ENCODE data around the gene C1orf198. TPM values are rescaled to one million over a fixed set of nuclear protein-coding genes. Genes with fewer than 3 reads are reported as not detected.
A peak's percentile ranks its signal among the peaks of the same experiment; 100 is the strongest.
"Not testable (repeated sequence)": the region's sequence is repeated elsewhere in the genome, so short reads cannot be mapped to it uniquely, and the experiment has no call there.

Gene C1orf198
- total RNA-seq, 1 donor from 2014 or later = 38.8 TPM

DNA sequence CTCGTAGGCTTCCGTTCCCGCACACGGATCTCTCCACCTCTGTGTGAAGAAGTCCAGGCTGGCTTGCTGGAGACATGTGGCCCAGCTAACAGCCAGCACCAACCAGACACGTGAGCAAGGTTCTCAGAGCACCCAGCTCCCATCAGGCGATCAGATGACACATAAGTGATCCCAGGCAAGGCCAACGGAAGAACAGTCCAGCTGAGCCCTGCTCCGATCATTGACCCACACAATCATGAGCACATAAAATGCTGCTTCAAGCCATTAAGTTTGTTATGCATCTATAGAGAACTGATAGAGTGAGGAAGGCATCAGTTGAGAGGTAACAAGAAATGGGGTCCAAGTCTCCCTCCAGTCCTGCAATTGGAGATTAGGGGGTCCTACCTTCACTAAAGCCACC, 15.4 kb downstream of the C1orf198 start:
- Histone ChIP-seq H3K27me3 (no peaks in the 10 kb centered on the region), H3K36me3 (peaks cover 0 to 17% of the 10 kb centered on the region in 2 donors), H3K27ac (no peak overlapping the region), H3K9me3 (no peaks in the 10 kb centered on the region), H3K4me1 (peaks cover 63% of the 10 kb centered on the region), H3K4me3 (no peak overlapping the region)
- intact Hi-C loops (cut with DNase I) = no loop called here
- no peak for DNase-seq (ENCODE audit: extremely low spot score in 2 of 2)
- TF ChIP-seq POLR2AphosphoS5 (IDR thresholded peaks at IDR 0.05; ENCODE audit: insufficient read depth in 1 of 2, low read depth in 1 of 2) = no peak
- TF ChIP-seq, protein P1, sequence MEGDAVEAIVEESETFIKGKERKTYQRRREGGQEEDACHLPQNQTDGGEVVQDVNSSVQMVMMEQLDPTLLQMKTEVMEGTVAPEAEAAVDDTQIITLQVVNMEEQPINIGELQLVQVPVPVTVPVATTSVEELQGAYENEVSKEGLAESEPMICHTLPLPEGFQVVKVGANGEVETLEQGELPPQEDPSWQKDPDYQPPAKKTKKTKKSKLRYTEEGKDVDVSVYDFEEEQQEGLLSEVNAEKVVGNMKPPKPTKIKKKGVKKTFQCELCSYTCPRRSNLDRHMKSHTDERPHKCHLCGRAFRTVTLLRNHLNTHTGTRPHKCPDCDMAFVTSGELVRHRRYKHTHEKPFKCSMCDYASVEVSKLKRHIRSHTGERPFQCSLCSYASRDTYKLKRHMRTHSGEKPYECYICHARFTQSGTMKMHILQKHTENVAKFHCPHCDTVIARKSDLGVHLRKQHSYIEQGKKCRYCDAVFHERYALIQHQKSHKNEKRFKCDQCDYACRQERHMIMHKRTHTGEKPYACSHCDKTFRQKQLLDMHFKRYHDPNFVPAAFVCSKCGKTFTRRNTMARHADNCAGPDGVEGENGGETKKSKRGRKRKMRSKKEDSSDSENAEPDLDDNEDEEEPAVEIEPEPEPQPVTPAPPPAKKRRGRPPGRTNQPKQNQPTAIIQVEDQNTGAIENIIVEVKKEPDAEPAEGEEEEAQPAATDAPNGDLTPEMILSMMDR (IDR thresholded peaks at IDR 0.05) = no peak
- no peak for TF ChIP-seq POLR2A (IDR thresholded peaks at IDR 0.05)

- H3K27ac ChIP-seq = peak overlapping the region; percentile 76
- no peaks in the 10 kb centered on the region for H3K27me3 ChIP-seq
- TF ChIP-seq, protein P1 (IDR thresholded peaks at IDR 0.05) = no peak
- no peak for TF ChIP-seq POLR2A (IDR thresholded peaks at IDR 0.05)
- no peak for TF ChIP-seq POLR2AphosphoS5 (IDR thresholded peaks at IDR 0.05; ENCODE audit: insufficient read depth in 1 of 2, low read depth in 1 of 2)
- no peak overlapping the region for H3K4me3 ChIP-seq
- no peak for DNase-seq (ENCODE audit: extremely low spot score in 2 of 2)
- intact Hi-C loops (cut with DNase I) = no loop called here
- peaks cover 0 to 17% of the 10 kb centered on the region in 2 donors for H3K36me3 ChIP-seq
- H3K4me1 ChIP-seq = peaks cover 47% of the 10 kb centered on the region
- H3K9me3 ChIP-seq = no peaks in the 10 kb centered on the region
Observed at GRCh38 chr1:230851291-230851691, 17.0 kb downstream of the C1orf198 start.

DNA sequence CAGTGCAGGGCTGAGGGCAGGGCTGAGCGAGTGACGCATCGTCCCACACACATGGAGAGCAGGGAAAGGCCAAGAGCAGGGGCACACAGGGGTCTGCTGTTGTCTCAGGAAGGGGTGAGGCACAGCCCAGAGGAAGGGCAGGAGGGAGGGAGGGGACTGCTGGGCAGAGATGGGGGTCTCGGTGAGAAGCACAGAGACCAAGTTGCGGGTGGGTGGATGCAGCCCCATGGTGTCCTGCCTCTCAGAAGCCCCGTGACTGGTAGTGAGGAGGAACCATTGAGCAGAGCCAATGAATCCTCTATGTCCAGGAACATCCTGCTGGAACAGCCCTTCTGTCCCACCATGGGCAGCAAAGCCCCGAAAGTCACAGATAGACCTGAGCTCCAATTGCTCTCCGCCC, 17.8 kb downstream of the C1orf198 start:
- DNase-seq (ENCODE audit: extremely low spot score in 2 of 2) = no peak
- Histone ChIP-seq H3K27ac (peak overlapping the region; percentile 76), H3K4me1 (peaks cover 47% of the 10 kb centered on the region), H3K27me3 (no peaks in the 10 kb centered on the region), H3K36me3 (peaks cover 0 to 17% of the 10 kb centered on the region in 2 donors), H3K4me3 (no peak overlapping the region), H3K9me3 (no peaks in the 10 kb centered on the region)
- intact Hi-C loops (cut with DNase I) = no loop called here
- TF ChIP-seq, protein P1 (IDR thresholded peaks at IDR 0.05) = no peak
- TF ChIP-seq POLR2AphosphoS5 (IDR thresholded peaks at IDR 0.05; ENCODE audit: insufficient read depth in 1 of 2, low read depth in 1 of 2) (no peak), POLR2A (IDR thresholded peaks at IDR 0.05) (no peak)

- TF ChIP-seq POLR2AphosphoS5 (IDR thresholded peaks at IDR 0.05; ENCODE audit: insufficient read depth in 1 of 2, low read depth in 1 of 2) = peak; percentile 57 to 62
- TF ChIP-seq POLR2A (IDR thresholded peaks at IDR 0.05) = no peak
- no peaks in the 10 kb centered on the region for H3K9me3 ChIP-seq
- H3K4me1 ChIP-seq = peaks cover 48% of the 10 kb centered on the region
- no peaks in the 10 kb centered on the region for H3K27me3 ChIP-seq
- H3K36me3 ChIP-seq = peaks cover 0 to 9% of the 10 kb centered on the region in 2 donors
- peak overlapping the region; percentile 76 for H3K27ac ChIP-seq
- DNase-seq (ENCODE audit: extremely low spot score in 2 of 2) = no peak
- intact Hi-C loops (cut with DNase I) = no loop called here
- no peak overlapping the region for H3K4me3 ChIP-seq
Observed at GRCh38 chr1:230849451-230850224, 18.7 kb downstream of the C1orf198 start.

- Histone ChIP-seq H3K27me3 (no peaks in the 10 kb centered on the region), H3K4me3 (no peak overlapping the region), H3K36me3 (peaks cover 0 to 17% of the 10 kb centered on the region in 2 donors), H3K4me1 (peaks cover 48% of the 10 kb centered on the region), H3K9me3 (no peaks in the 10 kb centered on the region), H3K27ac (no peak overlapping the region)
- intact Hi-C loops (cut with DNase I) = no loop called here
- DNase-seq (ENCODE audit: extremely low spot score in 2 of 2) = no peak
- TF ChIP-seq, protein P1 (IDR thresholded peaks at IDR 0.05) = no peak
- no peak for TF ChIP-seq POLR2AphosphoS5 (IDR thresholded peaks at IDR 0.05; ENCODE audit: insufficient read depth in 1 of 2, low read depth in 1 of 2)
- no peak for TF ChIP-seq POLR2A (IDR thresholded peaks at IDR 0.05)
Observed at GRCh38 chr1:230848235-230848634, 20.1 kb downstream of the C1orf198 start.

DNA sequence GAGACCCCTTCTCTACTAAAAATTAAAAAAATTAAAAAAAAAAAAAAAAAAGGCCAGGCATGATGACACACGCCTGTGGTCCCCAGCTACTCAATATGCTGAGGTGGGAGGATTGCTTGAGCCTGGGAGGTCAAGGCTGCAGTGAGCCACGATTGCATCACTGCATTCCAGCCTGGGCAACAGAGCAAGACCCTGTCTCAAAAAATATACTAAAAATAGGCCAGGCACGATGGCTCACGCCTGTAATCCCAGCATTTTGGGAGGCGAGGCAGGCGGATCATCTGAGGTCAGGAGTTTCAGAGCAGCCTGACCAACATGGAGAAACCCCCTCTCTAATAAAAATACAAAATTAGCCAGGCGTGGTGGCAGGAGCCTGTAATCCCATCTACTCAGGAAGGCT, 23.1 kb downstream of the C1orf198 start:
- Histone ChIP-seq H3K36me3 (peaks cover 0 to 27% of the 10 kb centered on the region in 2 donors), H3K4me1 (peaks cover 40% of the 10 kb centered on the region)
- intact Hi-C loops (cut with DNase I); H3K4me3 ChIP-seq; H3K27me3 ChIP-seq; H3K27ac ChIP-seq; H3K9me3 ChIP-seq; DNase-seq (ENCODE audit: extremely low spot score in 2 of 2): not testable (repeated sequence)

Measured in vagina (tissue), 2 donors.